Muscle layer of colon (tissue), 2 donors: ENCODE results near the gene CARD9.

Experiments used
- H3K27ac ChIP-seq: one replicate; pipeline ENCODE4 v1.7.0; 2013; ENCODE audit warnings: low read depth, mild to moderate bottlenecking, low read length, moderate library complexity
- H3K27me3 ChIP-seq, 2 donors: one replicate each; pipeline ENCODE4 v1.7.0; 2013; ENCODE audit warnings: low read length in 2 of 2, mild to moderate bottlenecking in 2 of 2; ENCODE audit not compliant: insufficient read depth in 2 of 2, control insufficient read depth in 1 of 2
- H3K36me3 ChIP-seq: one replicate; pipeline ENCODE4 v1.7.0; 2013; ENCODE audit warnings: mild to moderate bottlenecking, low read length; ENCODE audit not compliant: insufficient read depth
- H3K4me1 ChIP-seq: one replicate; pipeline ENCODE4 v1.7.0; 2013; ENCODE audit warnings: mild to moderate bottlenecking, low read length; ENCODE audit not compliant: insufficient read depth
- H3K4me3 ChIP-seq, 2 donors: one replicate each; pipeline ENCODE4 v1.7.0; 2013; ENCODE audit warnings: low read length in 2 of 2, low read depth in 1 of 2, mild to moderate bottlenecking in 1 of 2, moderate library complexity in 1 of 2
- H3K9ac ChIP-seq: one replicate; pipeline ENCODE4 v1.7.0; 2013; ENCODE audit warnings: low read length
- H3K9me3 ChIP-seq: one replicate; pipeline ENCODE4 v1.7.0; 2013; ENCODE audit warnings: mild to moderate bottlenecking, low read length
- donor health status: abdominal sarcoma.
- donor health status: Adenocarcinoma of cecum.

CARD9 gene

DNA sequence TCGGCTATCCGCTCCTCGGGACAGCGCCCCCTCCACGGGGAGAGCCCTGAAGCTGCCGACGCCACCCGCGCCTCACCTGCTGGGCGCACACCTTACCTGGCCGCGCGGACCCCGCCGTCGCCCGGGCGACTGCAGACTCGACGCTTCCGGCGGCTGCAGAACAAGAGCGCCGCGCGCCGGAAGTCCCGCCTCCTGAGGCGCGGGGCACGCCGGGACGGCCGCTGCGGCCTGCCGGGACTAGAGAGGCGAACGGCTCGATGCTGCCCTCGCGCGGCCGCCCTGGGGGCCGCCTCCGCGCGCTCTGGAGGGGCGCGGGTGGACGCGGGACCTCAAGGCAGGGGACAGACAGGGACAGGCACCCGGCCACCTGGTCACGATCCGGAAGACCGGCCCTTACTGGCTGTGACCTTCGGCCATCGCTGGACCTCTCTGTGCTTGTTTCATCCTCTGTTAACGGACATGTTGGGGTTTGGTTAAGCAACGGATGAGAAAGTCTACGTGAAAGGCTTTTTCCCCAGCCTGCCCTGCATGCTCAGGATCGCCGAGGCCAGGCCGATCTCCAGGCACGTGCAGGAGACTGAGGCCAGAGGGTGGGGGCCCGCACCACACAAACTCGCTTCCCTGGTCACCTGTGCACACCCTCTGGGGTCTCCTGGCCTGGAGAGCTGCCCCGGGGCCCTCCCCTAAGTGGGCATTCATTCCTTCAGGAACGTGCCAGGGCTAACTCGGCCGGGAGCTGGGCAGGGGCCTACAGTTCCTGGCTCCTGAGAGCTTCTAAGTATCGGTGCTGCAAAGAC, 26.8 kb upstream of the CARD9 start, which contains the start of gene SNAPC4:
SNAPC4 (minus strand) TSS at position 133 of the 797 bp plus-strand sequence. CDS start 1,742 bp downstream, outside the sequence.
- Histone ChIP-seq H3K27me3 (no peaks in the 10 kb centered on the region), H3K9ac (peak within 1 kb of the TSS; percentile 41), H3K27ac (peak within 1 kb of the TSS; percentile 36), H3K4me3 (peak within 1 kb of the TSS; percentile 78 to 81), H3K36me3 (peaks cover 50% of the 10 kb centered on the region), H3K9me3 (no peaks in the 10 kb centered on the region), H3K4me1 (peaks cover 18% of the 10 kb centered on the region)

- Histone ChIP-seq H3K4me3 (peak overlapping the region; percentile 78 to 81), H3K36me3 (peaks cover 50% of the 10 kb centered on the region), H3K9me3 (no peaks in the 10 kb centered on the region), H3K9ac (peak overlapping the region; percentile 27), H3K27ac (peak overlapping the region; percentile 12), H3K4me1 (peaks cover 18% of the 10 kb centered on the region), H3K27me3 (no peaks in the 10 kb centered on the region)
Observed at GRCh38 chr9:136399176-136400037, 25.9 kb upstream of the CARD9 start.

DNA sequence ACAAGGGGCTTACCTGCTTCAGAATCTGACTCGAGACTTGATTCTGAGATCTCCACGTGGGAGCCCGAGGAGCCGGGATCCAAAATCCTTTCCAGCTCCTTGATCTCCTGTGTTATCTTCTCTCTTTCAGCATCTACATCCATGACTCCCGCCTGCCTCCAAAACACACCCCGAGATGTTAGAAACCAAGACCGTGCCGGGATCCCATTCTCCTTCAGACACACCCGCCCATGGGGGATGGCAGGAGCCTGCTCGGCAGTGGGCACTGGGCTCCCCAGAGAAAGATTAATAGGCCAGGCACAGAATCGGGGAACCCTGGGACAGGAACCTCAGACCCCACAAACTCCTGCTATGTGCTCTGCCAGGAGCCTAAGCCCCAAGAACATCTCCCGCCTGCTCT, 24.8 kb upstream of the CARD9 start:
- Histone ChIP-seq H3K36me3 (peaks cover 54% of the 10 kb centered on the region), H3K9ac (no peak overlapping the region), H3K9me3 (no peaks in the 10 kb centered on the region), H3K4me3 (no peak overlapping the region), H3K27me3 (no peaks in the 10 kb centered on the region), H3K27ac (no peak overlapping the region), H3K4me1 (peaks cover 18% of the 10 kb centered on the region)

DNA sequence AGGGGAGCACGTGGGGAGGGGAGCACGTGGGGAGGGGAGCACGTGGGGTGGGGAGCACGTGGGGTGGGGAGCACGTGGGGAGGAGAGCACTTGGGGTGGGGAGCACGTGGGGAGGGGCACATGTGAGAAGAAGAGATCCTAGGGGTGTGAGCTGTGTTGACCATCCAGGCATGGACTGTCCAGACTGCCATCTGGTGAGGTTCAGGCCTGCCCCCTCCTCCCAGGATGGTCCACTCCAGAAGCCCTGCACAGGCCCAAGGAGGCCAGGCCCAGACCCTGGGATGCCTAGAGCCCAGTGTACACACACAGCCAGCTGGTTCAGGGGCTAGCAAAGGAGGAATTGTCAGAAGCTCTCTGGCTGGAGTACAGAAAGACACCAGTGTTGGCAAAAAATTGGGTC, 24.2 kb upstream of the CARD9 start:
- Histone ChIP-seq H3K4me3 (no peak overlapping the region), H3K27me3 (no peaks in the 10 kb centered on the region), H3K4me1 (peaks cover 18% of the 10 kb centered on the region), H3K9me3 (no peaks in the 10 kb centered on the region), H3K9ac (no peak overlapping the region), H3K27ac (no peak overlapping the region), H3K36me3 (peaks cover 58% of the 10 kb centered on the region)

GRCh38 chr9:136396219-136396515, 22.7 kb upstream of the CARD9 start:
- no peak overlapping the region for H3K27ac ChIP-seq
- H3K9ac ChIP-seq = no peak overlapping the region
- H3K4me1 ChIP-seq = peaks cover 18% of the 10 kb centered on the region
- no peak overlapping the region for H3K4me3 ChIP-seq
- no peaks in the 10 kb centered on the region for H3K9me3 ChIP-seq
- no peaks in the 10 kb centered on the region for H3K27me3 ChIP-seq
- H3K36me3 ChIP-seq = peaks cover 68% of the 10 kb centered on the region

DNA sequence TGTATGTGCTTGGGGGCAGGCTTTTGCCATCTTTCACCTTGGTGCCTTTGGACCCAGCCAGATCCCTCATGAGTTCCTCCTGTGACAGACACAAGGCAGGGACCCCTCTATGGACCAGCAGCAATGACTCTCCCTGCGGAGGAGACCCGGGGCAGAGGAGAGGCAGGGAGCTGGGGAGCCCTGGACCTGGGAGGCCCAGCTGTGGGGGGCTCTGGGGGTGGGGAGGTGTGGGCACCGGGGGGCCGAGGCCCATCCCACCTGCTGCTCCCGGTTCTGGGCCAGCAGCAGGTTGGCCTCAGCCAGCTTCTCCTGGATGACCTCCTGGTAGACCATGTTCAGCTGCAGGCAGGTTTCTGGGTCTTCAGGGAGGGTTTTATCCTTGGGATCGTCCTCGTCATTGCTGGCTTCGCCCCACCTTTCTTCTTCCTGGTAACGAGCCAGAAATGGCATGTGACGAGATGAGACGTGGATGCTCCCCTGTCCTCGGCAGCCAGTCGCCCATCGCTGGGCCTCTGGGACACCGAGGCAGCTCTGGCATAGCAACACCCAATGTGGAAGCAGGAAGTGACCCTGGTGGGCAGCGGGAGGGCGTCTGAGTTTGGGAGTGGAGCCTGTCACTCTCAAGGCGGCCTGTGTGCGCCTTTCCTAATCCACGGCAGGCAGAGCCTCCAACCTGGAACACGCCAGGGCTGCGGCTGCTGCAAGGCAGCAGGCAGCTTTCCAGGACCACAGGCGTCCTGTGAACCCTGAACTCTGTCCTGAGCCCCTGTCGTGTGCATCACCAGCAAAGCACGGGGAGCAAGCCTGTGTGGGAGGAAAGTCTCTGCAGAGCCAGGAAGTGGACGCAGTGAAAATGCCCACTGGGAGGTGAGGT, 22.1 kb upstream of the CARD9 start:
- no peaks in the 10 kb centered on the region for H3K27me3 ChIP-seq
- H3K4me3 ChIP-seq = no peak overlapping the region
- H3K36me3 ChIP-seq = peaks cover 70% of the 10 kb centered on the region
- H3K27ac ChIP-seq = no peak overlapping the region
- H3K9ac ChIP-seq = no peak overlapping the region
- no peaks in the 10 kb centered on the region for H3K9me3 ChIP-seq
- peaks cover 16% of the 10 kb centered on the region for H3K4me1 ChIP-seq

DNA sequence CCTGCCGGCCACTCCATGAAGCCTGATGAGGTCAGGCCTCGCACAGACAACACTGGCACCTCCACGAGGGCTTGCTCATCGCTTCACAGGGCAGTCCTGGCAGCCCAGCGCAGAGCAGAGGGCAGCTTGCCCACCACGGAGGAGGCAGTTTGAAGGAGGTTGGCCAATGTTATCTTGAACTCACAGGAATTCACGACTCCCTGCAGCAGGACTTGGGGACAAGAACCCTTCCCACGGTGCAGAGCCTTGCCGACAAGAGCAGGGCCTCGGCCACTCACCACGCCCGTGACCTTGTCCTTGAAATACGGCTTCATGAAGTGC, 21.5 kb upstream of the CARD9 start:
- no peak overlapping the region for H3K9ac ChIP-seq
- no peak overlapping the region for H3K27ac ChIP-seq
- no peaks in the 10 kb centered on the region for H3K27me3 ChIP-seq
- peaks cover 11% of the 10 kb centered on the region for H3K4me1 ChIP-seq
- no peaks in the 10 kb centered on the region for H3K9me3 ChIP-seq
- no peak overlapping the region for H3K4me3 ChIP-seq
- peaks cover 70% of the 10 kb centered on the region for H3K36me3 ChIP-seq

- H3K27ac ChIP-seq = no peak overlapping the region
- peaks cover 70% of the 10 kb centered on the region for H3K36me3 ChIP-seq
- H3K9me3 ChIP-seq = no peaks in the 10 kb centered on the region
- no peaks in the 10 kb centered on the region for H3K27me3 ChIP-seq
- H3K9ac ChIP-seq = no peak overlapping the region
- peaks cover 11% of the 10 kb centered on the region for H3K4me1 ChIP-seq
- no peak overlapping the region for H3K4me3 ChIP-seq
Observed at GRCh38 chr9:136394312-136395019, 21.0 kb upstream of the CARD9 start.

DNA sequence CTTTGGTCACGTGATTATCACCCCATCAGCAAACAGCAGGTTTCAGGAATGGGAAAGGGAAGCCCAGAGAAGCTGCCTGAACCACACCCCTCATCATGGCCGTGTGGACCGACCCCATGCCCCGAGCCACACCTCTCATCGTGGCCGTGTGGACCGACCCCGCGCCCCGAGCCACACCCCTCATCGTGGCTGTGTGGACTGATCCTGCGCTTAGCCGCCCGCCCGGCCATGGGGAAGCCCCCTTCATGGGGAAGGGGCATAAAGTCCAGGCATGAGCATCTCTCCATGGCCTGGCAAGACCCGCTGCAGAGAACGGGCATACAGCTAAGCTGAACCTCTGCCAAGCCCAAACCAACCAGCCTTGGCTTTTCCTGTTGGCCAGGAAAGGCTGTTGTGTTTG, 20.1 kb upstream of the CARD9 start:
- Histone ChIP-seq H3K9me3 (no peaks in the 10 kb centered on the region), H3K27me3 (no peaks in the 10 kb centered on the region), H3K36me3 (peaks cover 76% of the 10 kb centered on the region), H3K27ac (no peak overlapping the region), H3K4me3 (no peak overlapping the region), H3K4me1 (peaks cover 5% of the 10 kb centered on the region), H3K9ac (no peak overlapping the region)

DNA sequence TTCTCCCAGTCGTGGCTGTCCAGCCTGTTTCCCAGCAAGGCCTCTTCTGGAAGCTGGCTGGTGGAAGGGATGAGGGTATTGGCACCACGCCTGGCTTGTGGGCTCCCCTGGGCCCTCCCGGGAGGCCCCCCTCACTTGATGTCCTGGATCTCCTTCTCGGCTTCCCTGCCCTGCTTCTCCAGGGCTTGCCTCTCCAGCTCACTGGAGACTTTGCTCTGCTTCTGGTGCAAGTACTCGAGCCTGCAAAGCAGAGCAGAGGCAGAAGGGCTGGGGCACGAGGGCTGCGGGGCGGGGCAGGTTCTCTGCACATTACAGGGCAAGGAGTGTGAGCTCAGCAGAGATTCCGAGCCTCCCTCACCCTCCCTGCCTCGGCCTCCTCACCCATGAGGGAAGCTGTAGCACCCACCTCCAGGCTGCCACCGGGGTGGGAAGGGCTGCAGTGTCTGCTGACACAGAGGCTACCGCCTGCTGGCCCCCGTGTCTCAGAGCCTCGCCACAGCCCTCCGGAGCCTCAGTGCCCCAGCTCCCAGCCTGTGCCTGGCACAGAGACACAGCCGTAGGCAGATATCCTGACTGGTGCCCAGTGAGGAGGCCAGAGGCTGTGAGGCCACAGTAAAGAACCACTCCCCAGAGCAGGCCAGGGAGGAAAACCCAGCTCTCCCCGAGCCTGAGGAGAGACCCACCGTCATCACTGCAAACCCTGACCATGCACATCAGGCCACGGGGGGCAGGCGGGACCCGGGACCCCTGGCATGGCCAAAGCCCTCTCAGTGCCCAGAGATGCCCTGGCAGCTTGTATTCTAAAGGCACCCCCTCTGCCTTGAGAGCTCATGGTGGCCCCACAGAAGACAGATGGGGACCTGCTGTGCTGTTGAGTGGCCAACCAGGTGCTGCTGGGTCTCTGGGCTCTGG, 19.3 kb upstream of the CARD9 start:
- no peak overlapping the region for H3K9ac ChIP-seq

More for the DNA sequence above, 19.3 kb upstream of the CARD9 start:
- Histone ChIP-seq H3K27ac (no peak overlapping the region), H3K36me3 (peaks cover 79% of the 10 kb centered on the region), H3K4me3 (no peak overlapping the region), H3K4me1 (no peaks in the 10 kb centered on the region), H3K27me3 (no peaks in the 10 kb centered on the region), H3K9me3 (no peaks in the 10 kb centered on the region)
